ENCODE results near the gene STK11.
A peak's percentile ranks its signal among the peaks of the same experiment; 100 is the strongest.

The STK11 gene

DNA sequence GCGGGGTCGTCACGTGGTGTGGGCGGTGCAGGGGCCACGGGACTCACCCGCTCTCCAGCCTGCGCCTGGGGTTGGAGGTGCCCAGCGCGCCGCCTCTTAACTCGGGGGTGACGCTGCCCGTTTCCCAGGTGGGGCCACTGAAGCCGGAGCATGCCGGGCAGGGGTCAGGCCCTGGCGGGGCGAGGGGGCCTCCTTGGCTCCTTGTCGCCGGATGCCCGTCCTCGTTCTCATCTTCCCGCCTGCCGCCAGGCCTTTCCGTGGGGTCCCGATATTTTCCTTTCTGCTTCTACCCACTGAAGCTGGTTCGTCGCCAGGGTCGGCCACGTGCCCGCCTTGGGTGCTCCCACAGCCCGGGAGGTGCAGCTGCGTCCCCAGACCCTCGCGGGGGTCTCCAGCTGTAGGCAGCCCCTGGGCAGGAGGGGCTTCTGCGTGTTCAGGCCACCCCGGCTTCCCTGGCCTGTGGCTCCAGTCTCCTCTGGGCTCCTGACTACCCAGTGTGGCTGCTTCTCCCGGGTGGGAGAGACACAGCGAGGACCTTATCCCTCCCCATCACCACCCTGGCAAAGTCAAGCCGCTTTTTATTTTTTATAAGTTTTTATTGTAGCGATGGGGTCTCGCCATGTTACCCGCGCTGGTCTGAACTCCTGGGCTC, 70.5 kb downstream of the STK11 start:
- ChIA-PET CTCF (interaction anchor here (0.6 kb wide), 1 partner anchor 57 kb away, joined by 4 read pairs; no protein-coding TSS in a partner anchor), POLR2A (ENCODE audit: low non-redundant PET) (no interaction called here)
- H3K27ac ChIP-seq: peak overlapping the region; percentile 100
- no peak for DNase-seq (ENCODE audit: low spot score)
- TF ChIP-seq, protein P1, sequence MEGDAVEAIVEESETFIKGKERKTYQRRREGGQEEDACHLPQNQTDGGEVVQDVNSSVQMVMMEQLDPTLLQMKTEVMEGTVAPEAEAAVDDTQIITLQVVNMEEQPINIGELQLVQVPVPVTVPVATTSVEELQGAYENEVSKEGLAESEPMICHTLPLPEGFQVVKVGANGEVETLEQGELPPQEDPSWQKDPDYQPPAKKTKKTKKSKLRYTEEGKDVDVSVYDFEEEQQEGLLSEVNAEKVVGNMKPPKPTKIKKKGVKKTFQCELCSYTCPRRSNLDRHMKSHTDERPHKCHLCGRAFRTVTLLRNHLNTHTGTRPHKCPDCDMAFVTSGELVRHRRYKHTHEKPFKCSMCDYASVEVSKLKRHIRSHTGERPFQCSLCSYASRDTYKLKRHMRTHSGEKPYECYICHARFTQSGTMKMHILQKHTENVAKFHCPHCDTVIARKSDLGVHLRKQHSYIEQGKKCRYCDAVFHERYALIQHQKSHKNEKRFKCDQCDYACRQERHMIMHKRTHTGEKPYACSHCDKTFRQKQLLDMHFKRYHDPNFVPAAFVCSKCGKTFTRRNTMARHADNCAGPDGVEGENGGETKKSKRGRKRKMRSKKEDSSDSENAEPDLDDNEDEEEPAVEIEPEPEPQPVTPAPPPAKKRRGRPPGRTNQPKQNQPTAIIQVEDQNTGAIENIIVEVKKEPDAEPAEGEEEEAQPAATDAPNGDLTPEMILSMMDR (conservative IDR thresholded peaks at IDR 0.05; ENCODE audit: low read depth): no peak

DNA sequence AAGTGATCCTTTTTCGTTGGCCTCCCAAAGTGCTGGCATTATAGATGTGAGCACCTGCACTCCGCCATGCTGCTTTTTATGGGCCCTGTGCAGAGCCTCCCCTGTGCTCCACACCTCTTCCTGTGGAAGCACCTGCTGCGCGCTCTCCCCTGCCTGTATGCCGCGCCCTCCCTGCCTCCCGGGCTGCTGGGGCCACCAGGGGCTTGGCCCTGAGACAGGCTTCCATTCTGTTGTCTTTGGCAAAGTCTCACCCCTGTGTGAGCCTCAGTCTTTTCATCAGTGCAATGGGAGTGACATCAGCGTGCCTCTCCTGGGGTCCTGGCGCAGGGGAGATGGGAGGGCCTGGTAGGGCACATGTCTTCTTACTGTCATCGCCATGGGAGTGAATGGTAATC, 71.0 kb downstream of the STK11 start:
- DNase-seq (ENCODE audit: low spot score): no peak
- ChIA-PET CTCF (no interaction called here), POLR2A (ENCODE audit: low non-redundant PET) (no interaction called here)
- H3K27ac ChIP-seq: peak overlapping the region; percentile 100
- TF ChIP-seq, protein P1 (conservative IDR thresholded peaks at IDR 0.05; ENCODE audit: low read depth): no peak

DNA sequence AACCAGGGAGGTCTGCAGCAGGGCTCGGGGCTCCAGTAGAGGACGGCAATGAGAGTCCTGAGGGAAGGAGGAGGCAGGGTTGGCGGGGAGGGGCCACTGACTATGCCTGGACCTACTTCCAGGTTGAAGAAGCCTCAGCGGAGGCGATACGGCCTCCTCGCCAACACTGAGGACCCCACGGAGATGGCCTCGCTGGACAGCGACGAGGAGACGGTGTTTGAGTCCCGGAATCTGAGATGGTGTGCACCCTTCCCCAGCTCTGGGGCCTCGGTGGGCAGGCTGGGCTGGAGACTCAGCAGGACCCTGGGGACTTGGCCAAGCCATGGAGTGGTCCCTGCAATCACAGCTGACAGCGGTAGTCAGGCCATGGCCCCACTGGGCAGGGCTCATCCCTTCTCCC, 71.5 kb downstream of the STK11 start:
- H3K27ac ChIP-seq: peak overlapping the region; percentile 100
- CTCF ChIA-PET: no interaction called here
- POLR2A ChIA-PET (ENCODE audit: low non-redundant PET): no interaction called here
- TF ChIP-seq, protein P1 (conservative IDR thresholded peaks at IDR 0.05; ENCODE audit: low read depth): no peak
- no peak for DNase-seq (ENCODE audit: low spot score)

Measured in RWPE1 (cell line).